A673 (cell line): ENCODE measurements around the gene FAM120A.

Source experiments
- EZH2 ChIP-seq: fragments of 200-600 bp; sonication (generic); IDR thresholded peaks from 2 replicates; pipeline ENCODE4 v1.6.1; 2017; ENCODE audit warnings: borderline replicate concordance, low read depth, mild to moderate bottlenecking, mixed read lengths, antibody characterized with exemption, low read length; ENCODE audit not compliant: poor library complexity, severe bottlenecking
- TF ChIP-seq, protein P1 (sequence below): fragments of 300-800, 200-600 bp; sonication (generic); conservative IDR thresholded peaks from 2 replicates; pipeline ENCODE4 v1.5.1; 2017; ENCODE audit warnings: low read depth, mild to moderate bottlenecking, antibody characterized with exemption, low read length, moderate library complexity, mixed read lengths

DNA sequence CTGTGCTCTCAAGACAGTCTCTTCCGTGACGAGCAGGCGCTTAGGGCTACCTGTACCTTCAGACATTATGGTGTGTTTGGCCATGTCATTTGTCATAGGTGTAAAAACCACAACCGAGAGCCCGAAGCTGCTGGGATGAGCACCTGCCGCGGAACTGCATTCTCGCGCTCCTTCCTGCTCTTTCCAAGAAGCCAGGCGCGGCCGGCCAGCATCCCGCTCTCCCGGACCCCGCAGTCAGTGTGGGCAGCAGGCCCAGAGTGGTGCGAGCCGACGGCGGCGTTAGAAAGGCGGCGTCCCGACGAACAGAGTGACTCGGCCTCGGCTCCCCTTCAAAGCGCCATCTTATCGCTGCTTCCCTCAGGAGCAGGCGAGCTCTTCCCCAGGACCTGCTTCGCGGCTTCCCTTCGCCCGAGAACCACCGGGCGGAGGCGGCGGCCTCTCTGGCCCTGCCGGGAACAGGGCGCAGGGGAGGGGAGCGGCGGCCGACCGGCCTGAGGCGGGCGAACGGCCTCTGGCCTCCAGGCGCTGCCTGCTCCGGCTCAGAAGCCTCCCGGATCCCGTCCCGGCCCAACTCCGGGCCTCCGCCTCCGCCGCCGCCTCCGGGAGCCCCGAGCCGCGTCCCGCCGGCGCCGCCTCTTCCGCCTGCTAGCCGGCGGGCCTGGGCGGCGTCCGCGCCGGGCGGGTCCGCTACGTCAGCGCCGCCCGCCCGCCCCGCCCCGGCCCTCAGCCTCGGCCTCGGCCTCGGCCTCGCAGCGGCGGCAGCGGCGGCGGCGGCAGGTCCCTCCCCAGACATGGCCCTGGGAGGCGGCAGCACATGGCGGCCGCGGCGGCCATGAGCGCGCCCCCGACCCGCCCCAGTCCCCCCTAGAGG, at the start of gene FAM120A:
- TF ChIP-seq, protein P1, sequence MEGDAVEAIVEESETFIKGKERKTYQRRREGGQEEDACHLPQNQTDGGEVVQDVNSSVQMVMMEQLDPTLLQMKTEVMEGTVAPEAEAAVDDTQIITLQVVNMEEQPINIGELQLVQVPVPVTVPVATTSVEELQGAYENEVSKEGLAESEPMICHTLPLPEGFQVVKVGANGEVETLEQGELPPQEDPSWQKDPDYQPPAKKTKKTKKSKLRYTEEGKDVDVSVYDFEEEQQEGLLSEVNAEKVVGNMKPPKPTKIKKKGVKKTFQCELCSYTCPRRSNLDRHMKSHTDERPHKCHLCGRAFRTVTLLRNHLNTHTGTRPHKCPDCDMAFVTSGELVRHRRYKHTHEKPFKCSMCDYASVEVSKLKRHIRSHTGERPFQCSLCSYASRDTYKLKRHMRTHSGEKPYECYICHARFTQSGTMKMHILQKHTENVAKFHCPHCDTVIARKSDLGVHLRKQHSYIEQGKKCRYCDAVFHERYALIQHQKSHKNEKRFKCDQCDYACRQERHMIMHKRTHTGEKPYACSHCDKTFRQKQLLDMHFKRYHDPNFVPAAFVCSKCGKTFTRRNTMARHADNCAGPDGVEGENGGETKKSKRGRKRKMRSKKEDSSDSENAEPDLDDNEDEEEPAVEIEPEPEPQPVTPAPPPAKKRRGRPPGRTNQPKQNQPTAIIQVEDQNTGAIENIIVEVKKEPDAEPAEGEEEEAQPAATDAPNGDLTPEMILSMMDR: no peak
- TF ChIP-seq EZH2: no peak
